NCI-H1417 treated with DMSO at 0.1 percent for 48 hours (cell line): Measurements from ENCODE around the gene MYORG.

Experiments
- DNase-seq: peaks from one replicate; lab custom pipeline; 2025; lab: John Stamatoyannopoulos, UW

The MYORG gene

DNA sequence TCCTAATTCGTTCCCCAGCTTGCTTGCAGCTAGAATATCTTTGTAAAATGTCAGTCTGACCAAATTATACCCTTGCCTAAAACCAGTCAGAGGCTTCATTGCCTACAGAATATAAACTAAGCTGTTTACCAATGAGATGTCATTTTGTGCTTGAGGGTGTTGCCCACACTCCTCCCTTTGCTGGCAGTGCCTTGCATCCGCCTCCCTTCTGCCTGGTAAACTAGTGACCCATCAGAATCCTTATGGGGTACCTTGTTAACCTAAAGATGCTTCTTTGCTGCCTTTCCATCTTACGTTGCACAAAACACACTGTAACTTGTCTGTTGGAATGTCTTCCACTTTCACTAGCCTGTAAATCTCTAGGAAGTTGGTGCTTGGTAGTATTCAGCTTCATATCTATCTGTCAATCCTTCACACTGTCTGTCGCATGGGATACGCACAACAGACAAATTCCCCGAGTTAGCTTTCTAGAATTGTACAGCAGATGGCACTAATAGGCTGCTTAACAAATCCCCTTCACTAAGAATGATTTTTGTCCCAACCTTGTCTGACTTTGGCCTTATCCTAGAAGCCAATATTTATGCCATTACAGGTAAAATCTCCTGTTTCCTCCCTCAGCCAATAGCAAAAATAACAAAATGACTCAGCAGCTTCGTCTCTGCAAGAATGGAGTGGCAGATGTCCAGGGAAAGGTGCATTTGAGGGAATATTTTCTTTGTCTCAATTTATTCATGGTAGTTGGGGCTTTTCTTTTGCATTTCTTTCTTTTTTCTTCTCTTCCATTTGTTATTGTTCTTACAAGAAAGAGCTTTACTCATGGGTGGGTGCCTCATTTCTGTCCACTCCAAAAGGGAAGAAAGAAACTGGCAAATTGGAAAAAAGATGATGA lies 44.4 kb downstream of the MYORG start:
- DNase-seq, result no peak

DNA sequence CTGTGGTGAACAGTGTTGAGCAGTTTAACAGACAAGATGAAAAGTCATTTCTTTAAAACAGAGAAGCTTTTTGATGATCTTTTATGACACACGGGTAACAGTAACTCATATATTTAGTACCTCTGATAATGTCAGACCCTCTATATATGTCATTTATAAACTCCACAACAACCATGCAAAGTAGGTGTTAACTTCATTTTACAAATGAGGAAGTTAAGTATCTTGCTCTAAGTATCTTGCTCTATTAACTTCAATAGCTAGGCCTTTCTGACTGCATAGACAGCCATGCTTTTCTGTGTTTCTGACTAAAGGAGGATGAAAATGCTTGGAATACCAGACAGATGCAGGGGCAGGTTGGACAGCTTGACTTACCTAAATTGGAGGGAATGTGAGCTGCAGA lies 45.5 kb downstream of the MYORG start:
- DNase-seq, result no peak

DNA sequence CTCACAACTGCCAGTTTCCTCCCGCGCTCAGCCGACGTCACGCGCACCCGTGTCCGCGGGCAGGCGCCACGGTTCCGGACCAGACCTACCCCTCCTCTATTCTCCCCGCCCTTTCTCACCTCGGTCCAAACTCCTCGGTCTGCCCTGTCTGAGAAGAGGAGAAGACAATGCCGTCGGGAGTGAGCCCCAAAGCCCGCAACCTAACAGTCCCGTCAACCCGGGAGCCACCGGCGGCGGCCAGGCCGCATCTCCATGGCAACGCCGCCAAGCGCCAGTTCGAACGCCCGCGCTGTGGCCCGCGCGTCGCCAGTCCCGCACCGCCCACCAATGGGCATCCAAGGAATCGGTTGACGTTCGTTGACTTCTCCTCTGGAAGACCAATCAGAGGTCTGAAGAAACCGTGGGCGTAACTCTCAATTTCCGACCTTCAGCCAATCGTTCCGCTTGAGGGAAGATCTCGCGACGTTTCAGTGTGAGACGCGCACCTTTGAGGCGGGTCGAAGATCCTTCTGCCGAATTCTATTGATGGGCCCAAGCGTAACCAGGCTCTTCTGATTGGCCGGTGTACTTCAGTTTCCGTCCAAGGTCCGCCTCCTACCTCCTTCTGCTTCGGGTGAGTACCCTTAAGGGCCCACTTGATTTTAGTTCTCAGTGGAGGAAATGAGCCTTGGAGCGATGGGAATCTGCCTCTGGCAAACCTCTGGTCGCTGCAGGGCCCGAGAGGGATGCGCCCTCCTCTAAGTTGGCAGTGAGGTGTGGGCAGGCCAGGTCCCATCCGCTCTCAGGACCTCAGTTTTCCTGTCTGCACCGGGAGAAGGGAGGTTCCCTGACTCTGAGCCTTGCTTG lies 47.5 kb downstream of the MYORG start, which contains the start of the genes KIF24 and NUDT2:
TSS of gene KIF24 (minus strand) at position 282 of the 846 bp plus-strand sequence. CDS start 17,922 bp downstream, outside the sequence.
TSS of gene NUDT2 (plus strand) at position 583 of the 846 bp plus-strand sequence. CDS start 9,471 bp downstream, outside the sequence.
- DNase-seq, result peak; percentile 89

GRCh38 chr9:34328500-34328986 lies 48.2 kb downstream of the MYORG start:
- DNase-seq, result no peak

- no peak for DNase-seq
Observed at GRCh38 chr9:34326690-34327089, 50.0 kb downstream of the MYORG start.

DNA sequence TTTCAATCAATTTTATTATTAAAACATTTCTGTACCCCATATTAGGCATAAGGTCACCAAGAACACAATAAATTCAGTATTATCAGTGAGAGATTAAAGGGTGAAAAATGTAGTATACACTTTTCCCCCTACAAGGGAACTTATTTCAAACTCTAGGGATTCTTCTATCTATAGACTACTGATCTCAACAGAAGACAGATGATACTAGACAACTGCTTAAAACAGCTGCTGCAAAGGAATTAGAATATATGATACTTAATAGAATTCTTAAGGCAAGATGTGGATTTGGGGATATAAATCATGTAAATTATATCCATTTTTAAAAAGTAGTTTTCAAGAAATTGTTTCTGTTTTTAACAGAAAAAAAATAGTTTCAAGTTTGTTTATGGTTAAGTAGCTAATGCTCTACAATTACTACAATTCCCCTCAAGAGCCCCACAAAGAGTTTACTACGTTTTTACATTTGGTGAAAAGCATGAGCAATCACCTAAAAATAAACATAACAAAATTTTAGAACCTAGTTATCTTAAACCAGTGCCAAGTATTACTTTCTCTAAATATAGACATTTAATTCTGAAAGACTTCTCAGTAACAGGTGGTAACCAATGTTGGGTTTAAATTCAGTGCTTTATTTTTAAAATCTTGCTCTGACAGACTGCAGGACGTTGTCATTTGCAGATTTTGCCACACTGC lies 53.7 kb downstream of the MYORG start:
- DNase-seq, result no peak

DNA sequence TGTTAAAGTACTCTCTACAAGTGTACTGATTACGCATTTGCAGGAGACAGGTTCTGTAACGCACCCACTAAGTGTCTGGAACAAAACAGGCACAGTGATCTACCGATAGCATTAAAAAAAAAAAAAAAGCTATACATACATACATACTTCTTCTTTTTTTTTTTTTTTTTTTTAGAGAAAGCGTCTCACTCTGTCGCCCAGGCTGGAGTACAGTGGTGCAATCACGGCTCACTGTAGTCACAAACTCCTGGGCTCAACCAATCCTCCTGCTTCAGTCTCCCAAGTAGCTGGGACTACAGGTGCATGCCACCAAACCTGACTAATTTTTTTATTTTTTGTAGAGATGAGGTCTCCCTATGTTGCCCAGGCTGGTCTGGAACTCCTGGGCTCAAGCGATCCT lies 55.2 kb downstream of the MYORG start:
- no peak for DNase-seq

GRCh38 chr9:34318163-34318790 lies 58.4 kb downstream of the MYORG start:
- no peak for DNase-seq

DNA sequence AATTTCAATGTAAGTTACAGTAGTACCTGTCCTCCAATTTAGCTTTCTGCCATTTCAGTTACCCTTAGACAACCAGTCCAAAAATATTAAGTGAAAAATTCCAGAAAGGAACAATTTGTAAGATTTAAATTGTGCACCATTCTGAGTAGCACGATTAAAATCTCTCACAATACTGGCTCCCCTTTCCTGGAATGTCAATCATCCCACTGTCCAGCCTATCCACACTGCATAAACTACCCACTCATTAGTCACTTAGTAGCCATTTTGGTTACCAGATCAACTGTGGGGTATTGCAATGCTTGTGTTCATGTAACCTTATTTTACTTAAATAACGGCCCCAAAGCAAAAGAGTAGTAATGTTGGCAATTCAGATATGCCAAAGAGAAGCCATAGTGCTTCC lies 59.3 kb downstream of the MYORG start:
- DNase-seq, result no peak
